Activated CD4-positive, alpha-beta T cell treated with anti-CD3 and anti-CD28 coated beads, Interleukin-2, amount 50 U/mL, for 48 hours (primary cell): ENCODE results near the gene TSEN54.

Experiments
- DNase-seq, 2 experiments: peaks; one replicate each; pipeline ENCODE4 v3.0.0-alpha.2; 2020

TSEN54 gene

GRCh38 chr17:75549246-75550138 lies 33.2 kb downstream of the TSEN54 start:
- no peak for DNase-seq

GRCh38 chr17:75550139-75550465 lies 33.8 kb downstream of the TSEN54 start:
- DNase-seq = no peak

- no peak for DNase-seq
These were observed 34.9 kb downstream of the TSEN54 start for GRCh38 chr17:75551266-75551665.

GRCh38 chr17:75552425-75553294 lies 36.3 kb downstream of the TSEN54 start:
- DNase-seq = no peak

GRCh38 chr17:75553295-75554110 lies 37.2 kb downstream of the TSEN54 start:
- no peak for DNase-seq

- DNase-seq = no peak
These were observed 39.4 kb downstream of the TSEN54 start for GRCh38 chr17:75555679-75556153.

- no peak for DNase-seq
These were observed 40.9 kb downstream of the TSEN54 start for GRCh38 chr17:75557075-75557851.

GRCh38 chr17:75557852-75558665 lies 41.7 kb downstream of the TSEN54 start:
- no peak for DNase-seq

GRCh38 chr17:75558666-75559530 lies 42.6 kb downstream of the TSEN54 start:
- no peak for DNase-seq

GRCh38 chr17:75559958-75560533 lies 43.7 kb downstream of the TSEN54 start:
- DNase-seq = no peak

- DNase-seq = no peak
These were observed 45.7 kb downstream of the TSEN54 start for GRCh38 chr17:75561927-75562603.

GRCh38 chr17:75563063-75563758 lies 46.9 kb downstream of the TSEN54 start:
- no peak for DNase-seq

- no peak for DNase-seq
These were observed 47.9 kb downstream of the TSEN54 start for GRCh38 chr17:75564195-75564594.

- no peak for DNase-seq
These were observed 48.7 kb downstream of the TSEN54 start for GRCh38 chr17:75565066-75565465.

- no peak for DNase-seq
These were observed 49.3 kb downstream of the TSEN54 start for GRCh38 chr17:75565618-75566017.

- DNase-seq = no peak
These were observed 50.1 kb downstream of the TSEN54 start for GRCh38 chr17:75566416-75566815.

GRCh38 chr17:75566834-75567233 lies 50.5 kb downstream of the TSEN54 start:
- DNase-seq = no peak
